Measurements from ENCODE around the gene ACER3. TPM values are rescaled to one million over a fixed set of nuclear protein-coding genes. Genes with fewer than 3 reads are reported as not detected.

ACER3 gene
- total RNA-seq, 2 donors from 2014 or later: 18.5 to 23.2 TPM

DNA sequence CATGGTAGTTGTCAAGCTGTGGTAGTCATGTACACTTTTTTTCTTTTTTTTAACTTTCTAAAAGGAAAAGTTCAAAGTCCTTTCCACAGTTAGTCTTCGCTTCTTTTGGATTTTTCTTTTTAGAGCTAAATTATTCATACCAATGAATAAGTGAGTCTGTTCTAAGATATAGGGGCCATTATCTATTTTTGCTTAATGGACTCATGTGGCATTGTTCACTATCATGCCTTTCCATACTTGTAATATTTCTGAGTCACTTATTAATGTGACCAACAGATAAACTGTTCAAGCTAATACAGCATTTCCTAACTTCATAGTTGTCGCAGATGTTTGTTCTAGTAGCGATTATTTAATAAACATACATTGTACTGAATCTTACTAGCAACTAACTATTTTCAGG is 165.5 kb downstream of the ACER3 start:
- no peaks in the 10 kb centered on the region for H3K9me3 ChIP-seq (ENCODE audit: control insufficient read depth, low read length)
- H3K9me3 Mint-ChIP-seq: no peaks in the 10 kb centered on the region
- H3K27me3 ChIP-seq (ENCODE audit: control insufficient read depth, insufficient read depth, low read length, poor library complexity, severe bottlenecking): peaks cover 3% of the 10 kb centered on the region
- no peaks in the 10 kb centered on the region for H3K4me1 ChIP-seq (ENCODE audit: control insufficient read depth, insufficient read depth, low read length)
- no peak overlapping the region for H3K4me3 Mint-ChIP-seq
- peaks cover 20% of the 10 kb centered on the region for H3K27me3 Mint-ChIP-seq (ENCODE audit: insufficient read depth)
- WGBS, 2 experiments (ENCODE audit: insufficient coverage in 1 of 2, insufficient read length in 1 of 2): 100% methylated on average over 3 of the region's 3 CpGs; no CpG with 5 or more reads in 1 of the 2 experiments
- no peaks in the 10 kb centered on the region for H3K36me3 ChIP-seq (ENCODE audit: control insufficient read depth, insufficient read depth, low read length)
- H3K27ac ChIP-seq (ENCODE audit: low read depth, low read length): no peak overlapping the region
- no peak for TF ChIP-seq CTCF (conservative IDR thresholded peaks at IDR 0.05)
- no peak overlapping the region for H3K9ac ChIP-seq (ENCODE audit: extremely low read depth, low read length, poor library complexity, severe bottlenecking)
- no peaks in the 10 kb centered on the region for H3K36me3 Mint-ChIP-seq (ENCODE audit: low read depth)
- H3K4me3 ChIP-seq (ENCODE audit: low read length): no peak overlapping the region
- no peak overlapping the region for H3K27ac Mint-ChIP-seq
- DNase-seq: no peak
- peaks cover 5% of the 10 kb centered on the region for H3K4me1 Mint-ChIP-seq

DNA sequence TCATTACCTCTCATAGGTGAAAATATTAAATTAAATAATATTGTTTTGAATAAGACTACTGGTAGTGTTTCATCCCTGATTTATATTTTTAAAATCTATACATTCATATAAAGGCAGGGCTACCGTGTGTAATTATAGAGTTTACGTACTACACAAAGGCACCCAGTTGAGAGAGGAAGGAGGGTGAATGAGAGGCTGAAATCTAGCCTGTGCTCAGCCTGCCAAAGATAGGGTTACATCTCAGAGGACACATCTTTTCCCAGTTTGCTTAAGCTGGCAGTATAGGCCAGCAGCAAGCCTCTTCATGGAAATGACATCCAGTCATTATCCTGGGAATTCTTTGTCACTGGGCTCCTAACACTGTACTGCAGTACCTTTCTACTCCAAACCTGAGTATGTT is 166.0 kb downstream of the ACER3 start:
- H3K4me3 Mint-ChIP-seq: no peak overlapping the region
- DNase-seq: no peak
- no peak overlapping the region for H3K27ac ChIP-seq (ENCODE audit: low read depth, low read length)
- peaks cover 3% of the 10 kb centered on the region for H3K27me3 ChIP-seq (ENCODE audit: control insufficient read depth, insufficient read depth, low read length, poor library complexity, severe bottlenecking)
- 85% methylated on average over 2 of the region's 2 CpGs; no CpG with 5 or more reads in 1 of the 2 experiments for WGBS, 2 experiments (ENCODE audit: insufficient coverage in 1 of 2, insufficient read length in 1 of 2)
- no peaks in the 10 kb centered on the region for H3K36me3 Mint-ChIP-seq (ENCODE audit: low read depth)
- peaks cover 8% of the 10 kb centered on the region for H3K4me1 Mint-ChIP-seq
- no peaks in the 10 kb centered on the region for H3K4me1 ChIP-seq (ENCODE audit: control insufficient read depth, insufficient read depth, low read length)
- peaks cover 20% of the 10 kb centered on the region for H3K27me3 Mint-ChIP-seq (ENCODE audit: insufficient read depth)
- no peak for TF ChIP-seq CTCF (conservative IDR thresholded peaks at IDR 0.05)
- H3K9ac ChIP-seq (ENCODE audit: extremely low read depth, low read length, poor library complexity, severe bottlenecking): no peak overlapping the region
- H3K36me3 ChIP-seq (ENCODE audit: control insufficient read depth, insufficient read depth, low read length): no peaks in the 10 kb centered on the region
- H3K9me3 ChIP-seq (ENCODE audit: control insufficient read depth, low read length): no peaks in the 10 kb centered on the region
- no peaks in the 10 kb centered on the region for H3K9me3 Mint-ChIP-seq
- no peak overlapping the region for H3K27ac Mint-ChIP-seq
- H3K4me3 ChIP-seq (ENCODE audit: low read length): no peak overlapping the region

- no peaks in the 10 kb centered on the region for H3K9me3 ChIP-seq (ENCODE audit: control insufficient read depth, low read length)
- Mint-ChIP-seq H3K9me3 (no peaks in the 10 kb centered on the region), H3K36me3 (ENCODE audit: low read depth) (no peaks in the 10 kb centered on the region), H3K27me3 (ENCODE audit: insufficient read depth) (peaks cover 20% of the 10 kb centered on the region), H3K27ac (no peak overlapping the region), H3K4me1 (peaks cover 6% of the 10 kb centered on the region), H3K4me3 (no peak overlapping the region)
- no peak overlapping the region for H3K4me3 ChIP-seq (ENCODE audit: low read length)
- H3K4me1 ChIP-seq (ENCODE audit: control insufficient read depth, insufficient read depth, low read length): no peaks in the 10 kb centered on the region
- no peaks in the 10 kb centered on the region for H3K36me3 ChIP-seq (ENCODE audit: control insufficient read depth, insufficient read depth, low read length)
- H3K27me3 ChIP-seq (ENCODE audit: control insufficient read depth, insufficient read depth, low read length, poor library complexity, severe bottlenecking): peaks cover 3% of the 10 kb centered on the region
- 100% methylated on average over 1 of the region's 1 CpG; no CpG with 5 or more reads in 1 of the 2 experiments for WGBS, 2 experiments (ENCODE audit: insufficient coverage in 1 of 2, insufficient read length in 1 of 2)
- no peak overlapping the region for H3K9ac ChIP-seq (ENCODE audit: extremely low read depth, low read length, poor library complexity, severe bottlenecking)
- DNase-seq: no peak
- no peak for TF ChIP-seq CTCF (conservative IDR thresholded peaks at IDR 0.05)
- H3K27ac ChIP-seq (ENCODE audit: low read depth, low read length): no peak overlapping the region
These were observed 166.6 kb downstream of the ACER3 start for GRCh38 chr11:77027275-77027674.

Measured in endodermal cell (in vitro differentiated cells).